H1 (cell line): ENCODE results near the gene MBNL1. TPM values are rescaled to one million over a fixed set of nuclear protein-coding genes. Genes with fewer than 3 reads are reported as not detected.

Source experiments
- CHD7 ChIP-seq: fragments of 300-600 bp; sonication (generic); IDR thresholded peaks from 2 replicates; pipeline ENCODE4 v1.7.1; 2012; ENCODE audit warnings: low read length, moderate library complexity, mild to moderate bottlenecking, inconsistent platforms; ENCODE audit not compliant: insufficient replicate concordance
- HDAC2 ChIP-seq, 2 experiments: fragments of 300-600 bp in 1 of 2; sonication (generic) in 1 of 2; IDR thresholded peaks; 2 replicates each; pipeline ENCODE4 v1.6.1; 2011 to 2012; ENCODE audit warnings: low read depth in 2 of 2, low read length in 2 of 2, mild to moderate bottlenecking in 2 of 2, moderate library complexity in 2 of 2, borderline replicate concordance in 1 of 2, inconsistent platforms in 1 of 2
- MAX ChIP-seq: IDR thresholded peaks from 2 replicates; pipeline ENCODE4 v1.6.1; 2012; ENCODE audit warnings: inconsistent platforms
- USF2 ChIP-seq: IDR thresholded peaks from 2 replicates; pipeline ENCODE4 v1.6.1; 2011; ENCODE audit warnings: low read length, improper control_type of control experiment
- polyA plus RNA-seq, 7 experiments: library from polyadenylated mRNA; depleted of rRNA in 3 of 7; stranded (reverse) in 5 of 7; unstranded in 2 of 7; fragments of >200 nt in 5 of 7; fragments of 200-250 nt in 2 of 7; gene quantifications; 1 replicate in 5 of 7; 2 replicates in 1 of 7; 4 replicates in 1 of 7; pipeline versions ENCODE4 v1.2.1 to v1.2.3, GENCODE V29; 2011 to 2013; ENCODE audit warnings: missing spikeins in 2 of 7, mixed read lengths in 2 of 7
- total RNA-seq: library from RNA; stranded (reverse); fragmentation: NEBNext Ultra II Directional; extraction: Animal tissue kit (Norgen Biotek cat#: 25700); gene quantifications from 2 replicates; pipeline ENCODE4 v1.2.1, GENCODE V29; 2021

Gene MBNL1
- total and polyA plus RNA-seq, 2 of the 8 experiments (the other 6 are each of a cell fraction or from before 2014, with no cell fraction given) = 5.0 to 16.4 TPM

- no peak for TF ChIP-seq CHD7
- no peak for TF ChIP-seq HDAC2 (IDR thresholded peaks at IDR 0.05; ENCODE audit: borderline replicate concordance in 1 of 2, low read depth in 2 of 2, low read length in 2 of 2)
- no peak for TF ChIP-seq MAX
- TF ChIP-seq USF2 = no peak
Observed at GRCh38 chr3:152226176-152226575, 42.6 kb upstream of the MBNL1 start (continued).
